SU-DHL-6 (cell line): ENCODE data around the gene MERTK.

Experiments used
- EZH2phosphoT487 ChIP-seq: fragments of 200-600 bp; sonication (generic), shearing (Covaris generic); conservative IDR thresholded peaks from 2 replicates; pipeline ENCODE4 v1.6.1; 2018; ENCODE audit warnings: mild to moderate bottlenecking, antibody characterized with exemption, low read length, moderate library complexity, mixed read lengths
- TF ChIP-seq, protein P1 (sequence below): fragments of 200-600 bp; sonication (generic); IDR thresholded peaks from one replicate; pipeline ENCODE4 v1.5.1; 2017; ENCODE audit warnings: antibody characterized with exemption, mild to moderate bottlenecking, low read length, moderate library complexity; ENCODE audit not compliant: insufficient read depth, poor library complexity, severe bottlenecking

GRCh38 chr2:111986116-111986900, 87.9 kb downstream of the MERTK start:
- TF ChIP-seq, protein P1, sequence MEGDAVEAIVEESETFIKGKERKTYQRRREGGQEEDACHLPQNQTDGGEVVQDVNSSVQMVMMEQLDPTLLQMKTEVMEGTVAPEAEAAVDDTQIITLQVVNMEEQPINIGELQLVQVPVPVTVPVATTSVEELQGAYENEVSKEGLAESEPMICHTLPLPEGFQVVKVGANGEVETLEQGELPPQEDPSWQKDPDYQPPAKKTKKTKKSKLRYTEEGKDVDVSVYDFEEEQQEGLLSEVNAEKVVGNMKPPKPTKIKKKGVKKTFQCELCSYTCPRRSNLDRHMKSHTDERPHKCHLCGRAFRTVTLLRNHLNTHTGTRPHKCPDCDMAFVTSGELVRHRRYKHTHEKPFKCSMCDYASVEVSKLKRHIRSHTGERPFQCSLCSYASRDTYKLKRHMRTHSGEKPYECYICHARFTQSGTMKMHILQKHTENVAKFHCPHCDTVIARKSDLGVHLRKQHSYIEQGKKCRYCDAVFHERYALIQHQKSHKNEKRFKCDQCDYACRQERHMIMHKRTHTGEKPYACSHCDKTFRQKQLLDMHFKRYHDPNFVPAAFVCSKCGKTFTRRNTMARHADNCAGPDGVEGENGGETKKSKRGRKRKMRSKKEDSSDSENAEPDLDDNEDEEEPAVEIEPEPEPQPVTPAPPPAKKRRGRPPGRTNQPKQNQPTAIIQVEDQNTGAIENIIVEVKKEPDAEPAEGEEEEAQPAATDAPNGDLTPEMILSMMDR, result no peak
- no peak for TF ChIP-seq EZH2phosphoT487
